ENCODE results near the gene NCBP2L.

Gene NCBP2L

GRCh38 chrX:107777536-107777832 is at the start of gene NCBP2L:
Gene NCBP2L (plus strand): TSS chrX:107777733. CDS start chrX:107794221, 16,488 bp downstream.
- in situ Hi-C loops (cut with MboI; ENCODE audit: low sequenced_read_pairs), result loop anchor here (5.0 kb wide), 1 partner anchor 115 kb away; no protein-coding TSS in a partner anchor

GRCh38 chrX:107728371-107729099 is 49.0 kb upstream of the NCBP2L start:
- in situ Hi-C loops (cut with MboI; ENCODE audit: low sequenced_read_pairs), result no loop called here

GRCh38 chrX:107729558-107730297 is 47.8 kb upstream of the NCBP2L start:
- in situ Hi-C loops (cut with MboI; ENCODE audit: low sequenced_read_pairs), result no loop called here

GRCh38 chrX:107730298-107730655 is 47.3 kb upstream of the NCBP2L start:
- in situ Hi-C loops (cut with MboI; ENCODE audit: low sequenced_read_pairs), result no loop called here

GRCh38 chrX:107730991-107731766 is 46.4 kb upstream of the NCBP2L start:
- in situ Hi-C loops (cut with MboI; ENCODE audit: low sequenced_read_pairs), result no loop called here

- in situ Hi-C loops (cut with MboI; ENCODE audit: low sequenced_read_pairs), result no loop called here
Observed at GRCh38 chrX:107731831-107732502, 45.6 kb upstream of the NCBP2L start.

- in situ Hi-C loops (cut with MboI; ENCODE audit: low sequenced_read_pairs), result no loop called here
Observed at GRCh38 chrX:107733686-107734085, 43.8 kb upstream of the NCBP2L start.

- in situ Hi-C loops (cut with MboI; ENCODE audit: low sequenced_read_pairs), result no loop called here
Observed at GRCh38 chrX:107734646-107735045, 42.9 kb upstream of the NCBP2L start.

GRCh38 chrX:107736781-107737531 is 40.6 kb upstream of the NCBP2L start:
- in situ Hi-C loops (cut with MboI; ENCODE audit: low sequenced_read_pairs), result no loop called here

GRCh38 chrX:107738272-107738671 is 39.3 kb upstream of the NCBP2L start:
- in situ Hi-C loops (cut with MboI; ENCODE audit: low sequenced_read_pairs), result no loop called here

GRCh38 chrX:107738768-107739167 is 38.8 kb upstream of the NCBP2L start:
- in situ Hi-C loops (cut with MboI; ENCODE audit: low sequenced_read_pairs), result no loop called here

GRCh38 chrX:107739541-107739940 is 38.0 kb upstream of the NCBP2L start:
- in situ Hi-C loops (cut with MboI; ENCODE audit: low sequenced_read_pairs), result no loop called here

GRCh38 chrX:107741404-107741790 is 36.1 kb upstream of the NCBP2L start:
- in situ Hi-C loops (cut with MboI; ENCODE audit: low sequenced_read_pairs), result no loop called here

GRCh38 chrX:107742700-107743191 is 34.8 kb upstream of the NCBP2L start:
- in situ Hi-C loops (cut with MboI; ENCODE audit: low sequenced_read_pairs), result no loop called here

- in situ Hi-C loops (cut with MboI; ENCODE audit: low sequenced_read_pairs), result no loop called here
Observed at GRCh38 chrX:107743995-107744394, 33.5 kb upstream of the NCBP2L start.

GRCh38 chrX:107744868-107745267 is 32.7 kb upstream of the NCBP2L start:
- in situ Hi-C loops (cut with MboI; ENCODE audit: low sequenced_read_pairs), result no loop called here

GRCh38 chrX:107747596-107748161 is 29.9 kb upstream of the NCBP2L start:
- in situ Hi-C loops (cut with MboI; ENCODE audit: low sequenced_read_pairs), result no loop called here

GRCh38 chrX:107748506-107748905 is 29.0 kb upstream of the NCBP2L start:
- in situ Hi-C loops (cut with MboI; ENCODE audit: low sequenced_read_pairs), result no loop called here

- in situ Hi-C loops (cut with MboI; ENCODE audit: low sequenced_read_pairs), result no loop called here
Observed at GRCh38 chrX:107750263-107750662, 27.3 kb upstream of the NCBP2L start.

GRCh38 chrX:107750861-107751445 is 26.6 kb upstream of the NCBP2L start:
- in situ Hi-C loops (cut with MboI; ENCODE audit: low sequenced_read_pairs), result no loop called here

All from HL-60/S4 (cell line).